K562 (cell line): Measurements from ENCODE around the gene CXCL12.

ENCODE experiments used
- CTCF ChIP-seq, 3 experiments: IDR thresholded peaks in 2 of 3; conservative IDR thresholded peaks in 1 of 3; 2 replicates each; pipeline ENCODE4 v1.5.1; 2011 to 2012; ENCODE audit warnings: low read length in 3 of 3, mild to moderate bottlenecking in 3 of 3, control low read depth in 2 of 3, improper control_type of control experiment in 1 of 3, inconsistent platforms in 1 of 3, low read depth in 1 of 3, mixed read lengths in 1 of 3, moderate library complexity in 1 of 3; ENCODE audit not compliant: insufficient read depth in 2 of 3
- WHSC1 ChIP-seq: IDR thresholded peaks from one replicate; pipeline ENCODE4 v1.6.1; 2012; ENCODE audit warnings: low read length, control low read depth, inconsistent platforms

DNA sequence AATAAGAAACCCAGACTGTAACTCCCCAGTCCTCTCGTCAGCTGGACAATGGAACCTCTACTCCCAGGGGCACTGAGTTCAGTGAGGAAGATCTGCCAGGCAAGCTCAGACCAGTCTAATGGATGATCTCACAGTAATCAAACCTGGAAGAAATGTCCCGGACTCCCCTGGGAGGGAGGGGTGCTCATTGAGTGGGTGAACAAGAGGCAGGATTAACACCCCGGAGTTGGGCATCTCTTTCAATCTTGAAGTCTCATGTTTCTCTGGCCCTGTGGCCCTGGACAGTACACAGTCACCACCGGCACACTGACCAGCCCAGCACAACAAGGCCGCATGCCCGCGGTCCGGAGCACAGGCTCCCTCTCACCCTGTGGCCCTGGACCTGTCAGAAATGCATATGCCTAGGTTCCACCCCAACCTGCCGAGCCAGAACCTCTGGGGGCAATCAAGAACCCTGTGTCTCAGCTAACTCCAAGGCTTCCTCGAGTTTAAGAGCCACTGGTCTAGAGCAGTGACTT lies 27.8 kb downstream of the CXCL12 start:
- TF ChIP-seq WHSC1 (no peak), CTCF (IDR thresholded peaks at IDR 0.05 in 2 of 3, conservative IDR thresholded peaks at IDR 0.05 in 1 of 3; ENCODE audit: insufficient read depth in 2 of 3, low read depth in 1 of 3, low read length in 3 of 3) (no peak)
